Esophagus (tissue), 2 donors: Measurements from ENCODE around the gene ITSN1. TPM values are rescaled to one million over a fixed set of nuclear protein-coding genes. Genes with fewer than 3 reads are reported as not detected.
"Not testable (repeated sequence)": the region's sequence is repeated elsewhere in the genome, so short reads cannot be mapped to it uniquely, and the experiment has no call there.

ENCODE experiments used
- H3K27ac ChIP-seq, 2 donors: one replicate each; pipeline ENCODE4 v1.5.1; 2013; ENCODE audit warnings: low read depth in 2 of 2, mild to moderate bottlenecking in 2 of 2, inconsistent platforms in 1 of 2, low read length in 1 of 2, moderate library complexity in 1 of 2
- H3K27me3 ChIP-seq, 2 donors: one replicate each; pipeline ENCODE4 v1.6.1; 2013; ENCODE audit warnings: low read length in 2 of 2, control low read depth in 1 of 2, mild to moderate bottlenecking in 1 of 2; ENCODE audit not compliant: insufficient read depth in 2 of 2, control insufficient read depth in 1 of 2
- H3K36me3 ChIP-seq, 2 donors: one replicate each; pipeline ENCODE4 v1.6.1; 2013; ENCODE audit warnings: low read length in 1 of 2; ENCODE audit not compliant: control insufficient read depth in 2 of 2, insufficient read depth in 2 of 2
- H3K4me1 ChIP-seq, 2 donors: one replicate each; pipeline ENCODE4 v1.6.1; 2013; ENCODE audit warnings: low read length in 1 of 2; ENCODE audit not compliant: control insufficient read depth in 2 of 2, insufficient read depth in 2 of 2
- H3K4me3 ChIP-seq, 2 donors: one replicate each; pipeline ENCODE4 v1.5.1; 2013; ENCODE audit warnings: low read length in 2 of 2, mild to moderate bottlenecking in 2 of 2, low read depth in 1 of 2, moderate library complexity in 1 of 2
- H3K9me3 ChIP-seq, 2 donors: one replicate each; pipeline ENCODE4 v1.6.1; 2013; ENCODE audit warnings: mild to moderate bottlenecking in 2 of 2, low read depth in 1 of 2, low read length in 1 of 2, moderate library complexity in 1 of 2; ENCODE audit not compliant: control insufficient read depth in 2 of 2, insufficient read depth in 1 of 2
- WGBS, 2 donors: extraction: QIAGEN DNeasy Blood & Tissue Kit; methylation state at CpG; one replicate each; pipeline ENCODE4 v1.1.7; 2013; 5-methylcytosine and 5-hydroxymethylcytosine counted together
- polyA plus RNA-seq, 2 donors: library from polyadenylated mRNA; stranded (reverse); fragments of 200-250 nt; gene quantifications; one replicate each; pipeline ENCODE4 v1.2.3, GENCODE V29; 2013
- donor health status: healthy with polysubstance abuse.
- donor health status: Bipolar disorder and iron deficiency.

ITSN1 gene
- polyA plus RNA-seq, 2 donors, result 6.6 to 8.9 TPM

GRCh38 chr21:33770542-33770941 is 128.2 kb downstream of the ITSN1 start:
- Histone ChIP-seq H3K27me3 (no peaks in the 10 kb centered on the region), H3K9me3 (no peaks in the 10 kb centered on the region), H3K4me3 (no peak overlapping the region), H3K36me3 (no peaks in the 10 kb centered on the region), H3K4me1 (no peaks in the 10 kb centered on the region), H3K27ac (no peak overlapping the region)
- 93 to 100% methylated on average over 3 of the region's 3 CpGs for WGBS, 2 donors

GRCh38 chr21:33771976-33772375 is 129.7 kb downstream of the ITSN1 start:
- H3K27me3 ChIP-seq, result no peaks in the 10 kb centered on the region
- H3K4me1 ChIP-seq, result no peaks in the 10 kb centered on the region
- no peak overlapping the region for H3K27ac ChIP-seq
- no peaks in the 10 kb centered on the region for H3K9me3 ChIP-seq
- no peaks in the 10 kb centered on the region for H3K36me3 ChIP-seq
- 95 to 98% methylated on average over 18 of the region's 18 CpGs for WGBS, 2 donors
- H3K4me3 ChIP-seq, result no peak overlapping the region

- 67 to 81% methylated on average over 4 of the region's 4 CpGs for WGBS, 2 donors
- Histone ChIP-seq H3K4me3 (no peak overlapping the region), H3K4me1 (no peaks in the 10 kb centered on the region), H3K27me3 (no peaks in the 10 kb centered on the region), H3K36me3 (no peaks in the 10 kb centered on the region), H3K9me3 (no peaks in the 10 kb centered on the region), H3K27ac (no peak overlapping the region)
These were observed 132.2 kb downstream of the ITSN1 start for GRCh38 chr21:33774551-33774950.

- H3K9me3 ChIP-seq, result no peaks in the 10 kb centered on the region
- no peaks in the 10 kb centered on the region for H3K27me3 ChIP-seq
These were observed 133.0 kb downstream of the ITSN1 start for GRCh38 chr21:33775100-33775828.

GRCh38 chr21:33780631-33781030 is 138.3 kb downstream of the ITSN1 start:
- Histone ChIP-seq H3K27ac (no peak overlapping the region), H3K9me3 (no peaks in the 10 kb centered on the region), H3K36me3 (no peaks in the 10 kb centered on the region), H3K4me3 (no peak overlapping the region), H3K27me3 (no peaks in the 10 kb centered on the region), H3K4me1 (no peaks in the 10 kb centered on the region)
- WGBS, 2 donors, result 91 to 93% methylated on average over 2 of the region's 2 CpGs

More at GRCh38 chr21:33775100-33775828, 133.0 kb downstream of the ITSN1 start:
- no peaks in the 10 kb centered on the region for H3K4me1 ChIP-seq
- no peak overlapping the region for H3K4me3 ChIP-seq
- no peaks in the 10 kb centered on the region for H3K36me3 ChIP-seq
- H3K27ac ChIP-seq, result no peak overlapping the region
- WGBS, 2 donors, result 53 to 57% methylated on average over 2 of the region's 2 CpGs

GRCh38 chr21:33781121-33781520 is 138.8 kb downstream of the ITSN1 start:
- no peaks in the 10 kb centered on the region for H3K9me3 ChIP-seq

GRCh38 chr21:33783187-33783979 is 141.1 kb downstream of the ITSN1 start:
- WGBS, 2 donors, result 90 to 95% methylated on average over 2 of the region's 2 CpGs
- H3K4me1 ChIP-seq, result no peaks in the 10 kb centered on the region
- no peaks in the 10 kb centered on the region for H3K9me3 ChIP-seq
- H3K36me3 ChIP-seq, result no peaks in the 10 kb centered on the region
- H3K27ac ChIP-seq, result no peak overlapping the region
- no peaks in the 10 kb centered on the region for H3K27me3 ChIP-seq
- H3K4me3 ChIP-seq, result no peak overlapping the region

More at GRCh38 chr21:33781121-33781520, 138.8 kb downstream of the ITSN1 start:
- H3K27ac ChIP-seq, result no peak overlapping the region
- H3K36me3 ChIP-seq, result no peaks in the 10 kb centered on the region
- H3K4me3 ChIP-seq, result no peak overlapping the region
- WGBS, 2 donors, result 92 to 96% methylated on average over 2 of the region's 2 CpGs
- no peaks in the 10 kb centered on the region for H3K4me1 ChIP-seq
- no peaks in the 10 kb centered on the region for H3K27me3 ChIP-seq

GRCh38 chr21:33787431-33787830 is 145.1 kb downstream of the ITSN1 start:
- 74 to 86% methylated on average over 2 of the region's 2 CpGs for WGBS, 2 donors
- H3K36me3 ChIP-seq, result no peaks in the 10 kb centered on the region
- no peaks in the 10 kb centered on the region for H3K4me1 ChIP-seq
- H3K27ac ChIP-seq, result no peak overlapping the region
- H3K27me3 ChIP-seq, result no peaks in the 10 kb centered on the region
- H3K9me3 ChIP-seq, result no peaks in the 10 kb centered on the region
- no peak overlapping the region for H3K4me3 ChIP-seq

GRCh38 chr21:33788438-33788837 is 146.1 kb downstream of the ITSN1 start:
- WGBS, 2 donors, result 92 to 95% methylated on average over 5 of the region's 5 CpGs
- H3K4me3 ChIP-seq, H3K27ac ChIP-seq, H3K9me3 ChIP-seq, H3K27me3 ChIP-seq, H3K4me1 ChIP-seq, H3K36me3 ChIP-seq: not testable (repeated sequence)
